Endometrium (tissue), 2 donors: ENCODE results near the gene ADAMTSL1.
A peak's percentile ranks its signal among the peaks of the same experiment; 100 is the strongest.

Source experiments
- FAIRE-seq: peaks from 2 replicates; lab custom pipeline; 2012; peaks lifted over from hg19 to GRCh38; lab: Jason Lieb, UNC
- donor health status: control.
- donor health status: control.

Gene ADAMTSL1

DNA sequence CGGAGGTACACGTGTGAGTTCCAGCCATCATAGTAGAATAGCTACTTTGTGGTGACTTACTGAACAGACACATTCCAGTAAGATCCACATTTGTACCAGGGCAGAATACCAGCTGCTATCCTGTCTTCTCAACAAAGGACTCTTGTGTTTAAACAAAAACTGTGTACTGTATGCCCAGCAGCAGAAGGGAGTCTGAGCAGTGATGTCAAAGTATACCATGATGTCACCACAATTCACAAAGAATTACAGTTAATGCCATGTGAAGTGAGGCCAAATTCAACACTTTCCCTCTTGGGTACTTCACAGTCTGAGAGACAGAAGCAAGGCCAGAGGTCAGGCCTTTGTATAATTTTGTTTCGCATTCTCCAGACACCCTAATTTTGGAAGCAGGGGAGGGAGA, 137.0 kb downstream of the ADAMTSL1 start:
- no peak for FAIRE-seq

- FAIRE-seq = no peak
Measured at GRCh38 chr9:18611971-18612370, 138.0 kb downstream of the ADAMTSL1 start.

GRCh38 chr9:18614116-18614515, 140.2 kb downstream of the ADAMTSL1 start:
- no peak for FAIRE-seq

GRCh38 chr9:18614651-18615050, 140.7 kb downstream of the ADAMTSL1 start:
- FAIRE-seq = no peak

- FAIRE-seq = no peak
Measured at GRCh38 chr9:18616976-18617375, 143.0 kb downstream of the ADAMTSL1 start.

- FAIRE-seq = no peak
Measured at GRCh38 chr9:18617759-18618158, 143.8 kb downstream of the ADAMTSL1 start.

GRCh38 chr9:18618862-18619261, 144.9 kb downstream of the ADAMTSL1 start:
- no peak for FAIRE-seq

DNA sequence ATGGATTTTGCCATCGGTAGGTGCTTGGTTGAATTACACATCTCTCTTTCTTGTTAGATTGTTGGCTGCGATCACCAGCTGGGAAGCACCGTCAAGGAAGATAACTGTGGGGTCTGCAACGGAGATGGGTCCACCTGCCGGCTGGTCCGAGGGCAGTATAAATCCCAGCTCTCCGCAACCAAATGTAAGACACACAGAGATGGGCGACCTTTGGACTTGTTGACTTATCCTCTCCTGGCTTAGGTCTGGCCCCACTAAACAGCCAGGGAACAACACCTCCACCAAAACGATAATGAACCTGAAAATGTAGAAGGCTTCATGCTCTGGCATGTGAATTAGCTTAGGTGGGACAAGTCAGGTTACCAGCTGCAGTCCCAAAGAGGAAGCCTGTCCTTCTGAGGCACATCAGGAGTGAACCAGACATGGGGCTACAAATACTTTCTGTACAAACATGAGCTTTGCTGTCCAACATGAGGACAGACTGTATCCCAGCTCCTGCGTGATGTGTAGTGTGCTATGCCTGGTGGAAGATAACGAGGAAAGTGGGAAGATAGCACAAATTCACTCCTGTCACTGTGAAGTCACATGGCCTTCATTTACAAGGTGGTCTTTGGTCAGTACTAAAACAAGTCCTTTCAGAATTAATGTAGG, 148.4 kb downstream of the ADAMTSL1 start:
- no peak for FAIRE-seq

GRCh38 chr9:18623221-18624079, 149.5 kb downstream of the ADAMTSL1 start:
- no peak for FAIRE-seq

DNA sequence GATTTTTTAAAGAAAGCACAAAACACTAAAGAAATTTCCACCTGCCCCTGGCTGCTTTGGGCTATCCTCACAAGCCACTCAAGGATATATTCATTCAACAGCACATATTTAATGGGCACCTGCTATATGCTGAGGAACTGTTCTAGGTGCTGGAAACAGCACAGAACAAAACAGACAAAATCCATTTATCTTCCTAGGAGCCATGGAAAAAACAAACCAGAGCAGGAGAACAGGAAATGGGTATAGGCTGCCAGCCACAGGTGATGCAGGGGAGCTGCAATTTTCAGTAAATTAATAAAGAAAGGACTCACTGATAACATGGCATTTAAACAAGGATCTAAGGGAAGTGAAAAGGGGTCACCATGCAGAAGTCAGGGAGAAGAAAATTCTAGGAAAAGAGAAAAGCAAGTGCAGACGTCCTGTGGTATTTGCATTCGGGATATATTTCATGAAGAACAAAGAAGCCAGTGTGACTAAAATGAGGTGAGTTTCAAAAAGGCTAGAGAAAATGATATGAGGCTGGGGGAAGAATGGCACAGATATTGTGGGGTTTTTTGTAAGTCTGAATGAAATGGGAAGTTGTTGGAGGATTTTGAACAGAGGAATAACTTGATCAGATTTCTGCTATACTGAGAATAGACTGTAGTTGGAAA, 152.2 kb downstream of the ADAMTSL1 start:
- FAIRE-seq = no peak

DNA sequence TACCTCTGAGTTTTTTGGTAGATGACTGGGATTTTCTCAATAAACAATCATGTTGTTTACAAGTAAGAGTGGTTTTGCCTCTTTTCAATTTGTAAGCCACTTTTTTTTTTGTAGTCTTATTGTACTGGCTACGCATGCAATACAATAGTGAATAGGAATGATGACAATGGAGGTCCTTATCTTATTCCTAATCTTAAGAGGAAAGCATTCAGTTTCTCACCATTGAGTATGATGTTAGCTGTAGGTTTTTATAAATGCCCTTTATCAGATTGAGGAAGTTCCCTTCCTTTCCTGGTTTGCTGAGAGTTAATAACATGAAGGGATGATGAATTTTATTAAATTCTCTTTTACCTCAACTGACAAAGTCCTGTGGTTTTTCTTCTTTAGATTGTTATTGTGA, 155.2 kb downstream of the ADAMTSL1 start:
- peak; percentile 60 for FAIRE-seq

DNA sequence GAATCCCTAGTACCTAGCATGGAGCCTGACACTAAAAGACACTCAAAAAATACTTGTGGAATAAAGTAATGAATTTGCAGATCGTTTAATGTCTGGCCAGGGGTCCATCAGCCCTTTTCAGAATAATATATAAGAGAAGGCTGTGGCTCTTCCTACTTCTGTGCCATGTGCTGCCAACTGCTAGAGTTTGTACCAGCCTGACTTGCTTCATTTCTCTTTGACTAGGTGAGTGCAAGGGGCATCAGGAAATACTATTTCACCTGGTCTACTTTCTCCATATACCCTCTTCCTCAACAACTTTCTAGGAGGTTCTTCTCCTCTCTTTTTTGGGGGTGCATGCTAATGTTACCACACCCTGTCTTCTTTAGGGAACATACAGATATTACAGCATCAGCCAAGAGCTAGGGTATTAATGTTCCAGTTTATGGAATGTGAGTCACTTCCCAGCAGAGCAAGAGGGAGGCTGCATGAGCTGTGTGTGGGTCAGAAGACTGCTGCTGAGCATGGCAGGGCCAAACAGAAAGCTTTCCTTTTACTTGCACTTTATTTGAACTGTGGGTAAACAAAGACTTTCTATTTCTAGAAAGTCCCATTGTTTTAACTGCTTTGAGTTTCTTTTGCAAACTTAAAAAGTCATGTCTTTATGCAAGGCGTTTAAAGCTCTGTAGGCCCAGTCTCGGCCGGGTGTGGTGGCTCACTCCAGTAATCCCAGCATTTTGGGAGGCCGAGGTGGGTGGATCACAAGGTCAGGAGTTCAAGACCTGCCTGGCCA, 158.9 kb downstream of the ADAMTSL1 start:
- no peak for FAIRE-seq

- no peak for FAIRE-seq
Measured at GRCh38 chr9:18636781-18637180, 162.8 kb downstream of the ADAMTSL1 start.

- FAIRE-seq = no peak
Measured at GRCh38 chr9:18638371-18639249, 164.7 kb downstream of the ADAMTSL1 start.

DNA sequence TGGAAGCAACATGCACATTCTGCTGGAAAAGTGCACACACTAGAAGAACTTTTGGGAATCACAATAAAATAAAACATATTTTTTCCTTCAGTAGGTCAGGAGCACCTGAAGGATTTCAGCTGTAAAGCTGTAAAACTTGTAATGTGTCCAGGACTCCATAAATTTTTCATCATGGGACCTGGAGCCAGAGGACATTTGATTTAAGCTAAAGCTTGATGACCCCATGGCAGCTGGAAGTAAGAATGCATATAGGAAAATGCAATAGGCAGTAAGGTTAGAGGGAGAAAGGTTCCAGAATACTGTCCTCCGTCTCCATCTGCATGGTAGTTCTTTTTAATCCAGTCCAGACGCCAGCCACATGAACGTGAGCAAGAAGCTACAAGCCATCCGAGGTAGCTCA, 166.0 kb downstream of the ADAMTSL1 start:
- FAIRE-seq = no peak

GRCh38 chr9:18658804-18659705, 185.1 kb downstream of the ADAMTSL1 start:
- FAIRE-seq = no peak

DNA sequence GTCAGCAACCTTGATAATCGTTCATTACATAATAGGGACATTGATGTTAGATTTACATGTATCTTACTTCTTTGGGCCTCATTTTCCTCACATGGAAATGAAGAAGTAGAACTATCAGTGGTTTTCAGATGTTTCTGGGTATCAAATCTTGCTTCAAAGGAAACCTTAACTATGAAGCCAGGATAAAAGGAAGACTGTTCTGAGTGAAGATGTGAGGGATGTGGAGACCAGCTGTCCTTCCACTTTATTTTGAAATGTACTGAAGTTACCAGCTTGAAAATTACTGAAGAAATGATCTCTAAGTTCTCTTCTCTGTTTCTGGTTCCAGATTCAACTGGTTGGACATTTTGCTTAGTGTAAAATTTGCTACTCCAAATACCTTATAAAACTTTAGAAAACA, 186.0 kb downstream of the ADAMTSL1 start:
- no peak for FAIRE-seq

DNA sequence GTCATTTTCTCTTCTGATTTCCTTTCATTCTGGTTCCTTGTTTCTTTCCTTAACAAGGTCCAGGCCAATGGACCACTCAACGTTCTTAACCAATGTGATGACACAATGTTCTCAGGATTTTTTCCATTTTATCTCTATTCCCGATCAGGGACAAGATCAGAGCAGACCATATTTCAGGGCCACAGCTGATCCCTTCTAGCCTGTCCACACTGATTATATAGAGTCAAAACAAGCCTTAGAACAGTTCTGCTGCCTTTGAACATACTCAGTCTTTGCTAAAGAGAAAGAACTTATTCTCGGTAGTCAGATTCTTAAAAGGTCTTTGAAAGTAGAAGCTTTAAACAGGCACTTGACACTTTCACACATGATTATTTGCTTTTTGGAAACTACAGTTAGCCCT, 188.4 kb downstream of the ADAMTSL1 start:
- no peak for FAIRE-seq

DNA sequence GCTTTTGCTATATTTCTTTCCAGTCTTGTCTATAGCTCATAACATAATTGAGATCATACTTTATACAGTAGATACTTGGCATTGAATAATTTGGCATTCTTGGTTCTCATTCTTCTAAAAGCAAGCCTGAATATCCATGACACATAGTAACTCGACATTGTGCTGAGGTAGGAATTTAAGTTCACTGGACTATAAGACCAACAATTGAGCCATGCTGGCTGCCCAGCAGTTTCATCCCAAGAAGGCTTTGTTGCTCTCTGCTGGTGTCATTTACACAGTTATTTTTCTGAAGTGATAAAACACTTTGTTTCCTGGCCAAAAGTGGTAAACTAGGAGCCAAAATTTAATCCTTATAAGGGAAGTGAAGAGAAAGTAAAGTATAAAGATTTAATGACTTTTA, 192.0 kb downstream of the ADAMTSL1 start:
- FAIRE-seq = no peak

GRCh38 chr9:18666348-18666747, 192.4 kb downstream of the ADAMTSL1 start:
- no peak for FAIRE-seq
